RWPE2 (cell line): ENCODE data around the gene OSTF1.
A peak's percentile ranks its signal among the peaks of the same experiment; 100 is the strongest.

Experiments
- ATAC-seq: fragments of 200-7000 bp; cut with Tn5 transposase; 3 replicates; pipeline ENCODE4 v1.9.1; 2021; ENCODE audit warnings: low read depth
- DNase-seq: peaks from one replicate; pipeline ENCODE4 v3.0.0-alpha.2; 2020; ENCODE audit warnings: low spot score
- H3K27ac ChIP-seq: fragments of 450-650 bp; 2 replicates; pipeline ENCODE4 v1.5.1; 2017; ENCODE audit warnings: mild to moderate bottlenecking; ENCODE audit not compliant: poor library complexity, severe bottlenecking
- H3K27me3 ChIP-seq: fragments of 250-450 bp; sonication (Bioruptor Pico); 2 replicates; pipeline ENCODE4 v1.5.1; 2021; ENCODE audit warnings: mild to moderate bottlenecking, moderate library complexity; ENCODE audit not compliant: insufficient read depth, poor library complexity, severe bottlenecking
- H3K36me3 ChIP-seq: fragments of 250-450 bp; sonication (Bioruptor Pico); 2 replicates; pipeline ENCODE4 v1.5.1; 2020; ENCODE audit warnings: low read depth, mild to moderate bottlenecking, moderate library complexity
- H3K4me1 ChIP-seq: fragments of 250-450 bp; sonication (Bioruptor Pico); 2 replicates; pipeline ENCODE4 v1.5.1; 2021; ENCODE audit warnings: mild to moderate bottlenecking, moderate library complexity; ENCODE audit not compliant: insufficient read depth, poor library complexity, severe bottlenecking
- H3K4me3 ChIP-seq: fragments of 250-450 bp; sonication (Bioruptor Pico); 2 replicates; pipeline ENCODE4 v1.5.1; 2021; ENCODE audit warnings: mild to moderate bottlenecking, moderate library complexity; ENCODE audit not compliant: severe bottlenecking
- H3K9me3 ChIP-seq: fragments of 250-450 bp; sonication (Bioruptor Pico); 2 replicates; pipeline ENCODE4 v1.5.1; 2021; ENCODE audit warnings: mild to moderate bottlenecking, moderate library complexity; ENCODE audit not compliant: severe bottlenecking
- CTCF ChIP-seq: fragments of 450-650 bp; IDR thresholded peaks from one replicate; pipeline ENCODE4 v1.5.1; 2017; ENCODE audit warnings: mild to moderate bottlenecking, moderate library complexity; ENCODE audit not compliant: poor library complexity, severe bottlenecking

The OSTF1 gene

GRCh38 chr9:75087824-75088645, at the start of gene OSTF1, which contains the start of gene NMRK1:
Gene OSTF1 (plus strand): TSS chr9:75088514. CDS start chr9:75088693, 179 bp downstream.
Gene NMRK1 (minus strand): TSS chr9:75088155. CDS start chr9:75083115, 5,040 bp downstream.
- TF ChIP-seq CTCF = no peak
- Histone ChIP-seq H3K27me3 (no peaks in the 10 kb centered on the region), H3K36me3 (no peaks in the 10 kb centered on the region), H3K4me1 (peaks cover 28% of the 10 kb centered on the region), H3K9me3 (no peaks in the 10 kb centered on the region), H3K4me3 (peak within 1 kb of the TSS; percentile 62), H3K27ac (peak within 1 kb of the TSS; percentile 86)
- ATAC-seq = peak; percentile 85
- DNase-seq = peak; percentile 96

GRCh38 chr9:75039009-75039408, 49.3 kb upstream of the OSTF1 start:
- Histone ChIP-seq H3K4me1 (no peaks in the 10 kb centered on the region), H3K9me3 (no peaks in the 10 kb centered on the region), H3K27ac (no peak overlapping the region), H3K36me3 (no peaks in the 10 kb centered on the region), H3K4me3 (no peak overlapping the region), H3K27me3 (no peaks in the 10 kb centered on the region)
- ATAC-seq (0 out of 3 replicates have a peak, but pooled peaks have one; percentile 33), DNase-seq (no peak)
- no peak for TF ChIP-seq CTCF

- TF ChIP-seq CTCF = no peak
- Histone ChIP-seq H3K9me3 (no peaks in the 10 kb centered on the region), H3K36me3 (no peaks in the 10 kb centered on the region), H3K27ac (no peak overlapping the region), H3K27me3 (no peaks in the 10 kb centered on the region), H3K4me1 (no peaks in the 10 kb centered on the region), H3K4me3 (no peak overlapping the region)
- DNase-seq (no peak), ATAC-seq (no peak)
These were observed 48.5 kb upstream of the OSTF1 start for GRCh38 chr9:75039801-75040200.

- Histone ChIP-seq H3K9me3 (no peaks in the 10 kb centered on the region), H3K4me1 (no peaks in the 10 kb centered on the region), H3K27me3 (no peaks in the 10 kb centered on the region), H3K36me3 (no peaks in the 10 kb centered on the region), H3K27ac (no peak overlapping the region), H3K4me3 (no peak overlapping the region)
- TF ChIP-seq CTCF = no peak
- ATAC-seq (no peak), DNase-seq (no peak)
These were observed 47.3 kb upstream of the OSTF1 start for GRCh38 chr9:75041041-75041440.
